Caco-2 (cell line): ENCODE data around the gene PDXDC1. TPM values are rescaled to one million over a fixed set of nuclear protein-coding genes. Genes with fewer than 3 reads are reported as not detected.
"Not testable (repeated sequence)": the region's sequence is repeated elsewhere in the genome, so short reads cannot be mapped to it uniquely, and the experiment has no call there.

ENCODE experiments used
- BruUV-seq: library from RNA; stranded (reverse); fragments of 400-500 nt; replicated peaks from 2 replicates; lab custom pipeline; 2021; lab: Mats Ljungman, UMichigan
- CTCF ChIA-PET: fragments of 300-600 bp; sonication (Branson Sonifier 250); formaldehyde crosslinking; loops from one replicate; lab custom pipeline; 2022; ENCODE audit warnings: antibody characterized with exemption; lab: Charles Lee
- POLR2A ChIA-PET: fragments of 300-600 bp; sonication (Branson Sonifier 250); formaldehyde crosslinking; loops from one replicate; lab custom pipeline; 2022; ENCODE audit warnings: antibody characterized with exemption; lab: Charles Lee
- DNase-seq, 2 experiments: peaks; one replicate each; pipeline versions ENCODE4 v3.0.0 to v3.0.0-alpha.2; 2020 to 2022
- H3K27me3 ChIP-seq: replicated peaks from 2 replicates; pipeline ENCODE4 v1.6.0; 2011; ENCODE audit warnings: low read length; ENCODE audit not compliant: control insufficient read depth, insufficient read depth
- H3K36me3 ChIP-seq: 2 replicates; pipeline ENCODE4 v1.5.1; 2011; ENCODE audit warnings: low read length; ENCODE audit not compliant: control insufficient read depth, insufficient read depth
- H3K4me1 ChIP-seq: fragments of 250-450 bp; sonication (Bioruptor Pico); 2 replicates; pipeline ENCODE4 v1.5.1; 2020; ENCODE audit warnings: mild to moderate bottlenecking
- H3K4me3 ChIP-seq: 2 replicates; pipeline ENCODE4 v1.5.1; 2011; ENCODE audit warnings: low read depth, mild to moderate bottlenecking, control low read depth, low read length
- H3K9me3 ChIP-seq: fragments of 250-450 bp; sonication (Bioruptor Pico); 2 replicates; pipeline ENCODE4 v1.5.1; 2020; ENCODE audit warnings: mild to moderate bottlenecking, moderate library complexity
- H3K27ac Mint-ChIP-seq: one replicate; pipeline ENCODE4 v1.8.0; 2022; ENCODE audit warnings: mixed read lengths; ENCODE audit not compliant: unreplicated experiment
- H3K27me3 Mint-ChIP-seq: one replicate; pipeline ENCODE4 v1.8.0; 2022; ENCODE audit warnings: mixed read lengths; ENCODE audit not compliant: insufficient read depth, unreplicated experiment
- H3K36me3 Mint-ChIP-seq: one replicate; pipeline ENCODE4 v1.8.0; 2022; ENCODE audit warnings: mild to moderate bottlenecking, mixed read lengths; ENCODE audit not compliant: insufficient read depth, unreplicated experiment
- H3K4me1 Mint-ChIP-seq: one replicate; pipeline ENCODE4 v1.8.0; 2022; ENCODE audit warnings: low read depth, mixed read lengths; ENCODE audit not compliant: unreplicated experiment
- H3K4me3 Mint-ChIP-seq: one replicate; pipeline ENCODE4 v1.8.0; 2022; ENCODE audit warnings: mild to moderate bottlenecking, moderate library complexity, mixed read lengths; ENCODE audit not compliant: unreplicated experiment
- H3K9me3 Mint-ChIP-seq: one replicate; pipeline ENCODE4 v1.8.0; 2022; ENCODE audit warnings: mixed read lengths; ENCODE audit not compliant: unreplicated experiment
- intact Hi-C: fragments of 100-400 bp; cut with micrococcal nuclease; formaldehyde crosslinking; loops from one replicate; pipeline ENCODE4 v1.10.0; 2022; ENCODE audit not compliant: unreplicated experiment
- total RNA-seq: library from RNA; stranded (reverse); gene quantifications from 2 replicates; pipeline ENCODE4 v1.2.3, GENCODE V29; 2022

Gene PDXDC1
- total RNA-seq, 1 experiment from 2014 or later, result 139 TPM

- DNase-seq, H3K27ac Mint-ChIP-seq, H3K4me1 Mint-ChIP-seq, H3K4me1 ChIP-seq, H3K27me3 ChIP-seq, CTCF ChIA-PET, H3K9me3 ChIP-seq, H3K4me3 ChIP-seq, BruUV-seq, H3K9me3 Mint-ChIP-seq, H3K36me3 ChIP-seq, POLR2A ChIA-PET, intact Hi-C loops, H3K27me3 Mint-ChIP-seq, H3K4me3 Mint-ChIP-seq: not testable (repeated sequence)
- peaks cover 74% of the 10 kb centered on the region for H3K36me3 Mint-ChIP-seq
Observed at GRCh38 chr16:15008647-15009046, 33.8 kb downstream of the PDXDC1 start.

- CTCF ChIA-PET, POLR2A ChIA-PET, H3K36me3 ChIP-seq: not testable (repeated sequence)
Observed at GRCh38 chr16:15012941-15013340, 38.1 kb downstream of the PDXDC1 start.

GRCh38 chr16:15015671-15016070, 40.8 kb downstream of the PDXDC1 start:
- DNase-seq, H3K4me3 ChIP-seq, intact Hi-C loops, H3K36me3 ChIP-seq, CTCF ChIA-PET, H3K27me3 ChIP-seq, H3K4me1 Mint-ChIP-seq, H3K27me3 Mint-ChIP-seq, H3K4me1 ChIP-seq, POLR2A ChIA-PET, H3K9me3 Mint-ChIP-seq, H3K9me3 ChIP-seq, BruUV-seq, H3K27ac Mint-ChIP-seq, H3K4me3 Mint-ChIP-seq: not testable (repeated sequence)
- H3K36me3 Mint-ChIP-seq, result peaks cover 93% of the 10 kb centered on the region

More at GRCh38 chr16:15012941-15013340, 38.1 kb downstream of the PDXDC1 start:
- H3K27me3 Mint-ChIP-seq, DNase-seq, H3K27me3 ChIP-seq, H3K4me1 Mint-ChIP-seq, H3K27ac Mint-ChIP-seq, BruUV-seq, H3K9me3 Mint-ChIP-seq, H3K4me3 ChIP-seq, H3K9me3 ChIP-seq, intact Hi-C loops, H3K4me3 Mint-ChIP-seq, H3K4me1 ChIP-seq: not testable (repeated sequence)
- H3K36me3 Mint-ChIP-seq, result peaks cover 92% of the 10 kb centered on the region

- DNase-seq, H3K9me3 Mint-ChIP-seq, H3K27me3 ChIP-seq, H3K4me3 Mint-ChIP-seq, BruUV-seq, H3K4me1 Mint-ChIP-seq, H3K27me3 Mint-ChIP-seq, H3K4me1 ChIP-seq, H3K9me3 ChIP-seq, intact Hi-C loops, H3K4me3 ChIP-seq, H3K36me3 ChIP-seq, H3K27ac Mint-ChIP-seq, POLR2A ChIA-PET, CTCF ChIA-PET: not testable (repeated sequence)
- H3K36me3 Mint-ChIP-seq, result peaks cover 86% of the 10 kb centered on the region
Observed at GRCh38 chr16:15016354-15016753, 41.5 kb downstream of the PDXDC1 start.

GRCh38 chr16:15016951-15017580, 42.2 kb downstream of the PDXDC1 start:
- H3K27me3 ChIP-seq, H3K9me3 ChIP-seq, DNase-seq, H3K4me3 Mint-ChIP-seq, BruUV-seq, POLR2A ChIA-PET, H3K27me3 Mint-ChIP-seq, H3K36me3 ChIP-seq, intact Hi-C loops, H3K4me1 Mint-ChIP-seq, H3K4me3 ChIP-seq, H3K27ac Mint-ChIP-seq, H3K9me3 Mint-ChIP-seq, CTCF ChIA-PET, H3K4me1 ChIP-seq: not testable (repeated sequence)
- H3K36me3 Mint-ChIP-seq, result peaks cover 81% of the 10 kb centered on the region

- H3K27me3 Mint-ChIP-seq, H3K4me1 Mint-ChIP-seq, BruUV-seq, H3K27me3 ChIP-seq, intact Hi-C loops, H3K4me3 ChIP-seq, H3K4me3 Mint-ChIP-seq, CTCF ChIA-PET, DNase-seq, H3K9me3 Mint-ChIP-seq, H3K36me3 ChIP-seq, POLR2A ChIA-PET, H3K9me3 ChIP-seq, H3K4me1 ChIP-seq, H3K27ac Mint-ChIP-seq: not testable (repeated sequence)
- peaks cover 82% of the 10 kb centered on the region for H3K36me3 Mint-ChIP-seq
Observed at GRCh38 chr16:15021429-15021828, 46.6 kb downstream of the PDXDC1 start.
